Airway epithelial cell (primary cell): ENCODE measurements around the gene TMEM107. TPM values are rescaled to one million over a fixed set of nuclear protein-coding genes. Genes with fewer than 3 reads are reported as not detected.

ENCODE experiments used
- total RNA-seq: library from RNA; depleted of rRNA; stranded (reverse); fragments of >200 nt; gene quantifications from 2 replicates; pipeline ENCODE4 v1.2.3, GENCODE V29; 2015

TMEM107 gene
- total RNA-seq, result 41.7 and 46.1 TPM in 2 replicates

DNA sequence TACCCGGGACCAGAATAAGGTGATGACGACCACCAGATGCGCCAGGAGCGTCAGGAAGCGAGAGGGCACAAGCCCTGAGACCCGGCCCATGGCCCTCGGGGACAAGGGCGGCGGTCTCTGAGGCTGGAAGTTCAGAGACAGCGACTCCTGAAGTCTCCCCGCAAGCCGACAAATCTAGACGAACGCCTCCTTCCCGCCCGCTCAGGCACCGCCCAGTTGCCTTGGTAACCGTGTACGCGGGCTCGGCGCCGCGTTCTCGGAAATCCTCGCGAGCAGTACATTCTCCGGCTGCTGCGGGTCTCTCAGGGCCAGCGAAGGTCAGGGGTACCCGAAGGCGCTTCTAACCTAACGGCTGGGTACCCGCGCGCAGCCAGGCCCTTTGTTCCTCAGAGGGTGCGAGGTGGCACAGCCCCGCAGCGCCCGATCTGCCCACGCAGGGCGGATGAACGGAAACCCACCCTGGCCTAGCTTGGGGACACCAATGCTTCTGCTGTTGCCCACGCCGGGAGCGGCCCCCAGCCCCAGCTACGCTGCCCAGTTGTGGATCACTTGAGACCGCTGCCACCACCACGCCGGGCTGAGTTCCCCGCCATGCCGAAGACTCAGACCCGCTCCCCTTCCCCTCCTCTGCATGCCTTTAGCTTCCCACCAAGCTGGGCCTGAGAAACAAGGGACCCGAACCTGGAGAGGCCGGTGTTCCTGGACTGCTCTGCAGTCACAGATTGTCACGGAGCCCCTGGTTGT, at the start of gene TMEM107:
TSS of gene TMEM107 (minus strand) at position 184 of the 744 bp plus-strand sequence. CDS start at position 90, 94 bp downstream.

DNA sequence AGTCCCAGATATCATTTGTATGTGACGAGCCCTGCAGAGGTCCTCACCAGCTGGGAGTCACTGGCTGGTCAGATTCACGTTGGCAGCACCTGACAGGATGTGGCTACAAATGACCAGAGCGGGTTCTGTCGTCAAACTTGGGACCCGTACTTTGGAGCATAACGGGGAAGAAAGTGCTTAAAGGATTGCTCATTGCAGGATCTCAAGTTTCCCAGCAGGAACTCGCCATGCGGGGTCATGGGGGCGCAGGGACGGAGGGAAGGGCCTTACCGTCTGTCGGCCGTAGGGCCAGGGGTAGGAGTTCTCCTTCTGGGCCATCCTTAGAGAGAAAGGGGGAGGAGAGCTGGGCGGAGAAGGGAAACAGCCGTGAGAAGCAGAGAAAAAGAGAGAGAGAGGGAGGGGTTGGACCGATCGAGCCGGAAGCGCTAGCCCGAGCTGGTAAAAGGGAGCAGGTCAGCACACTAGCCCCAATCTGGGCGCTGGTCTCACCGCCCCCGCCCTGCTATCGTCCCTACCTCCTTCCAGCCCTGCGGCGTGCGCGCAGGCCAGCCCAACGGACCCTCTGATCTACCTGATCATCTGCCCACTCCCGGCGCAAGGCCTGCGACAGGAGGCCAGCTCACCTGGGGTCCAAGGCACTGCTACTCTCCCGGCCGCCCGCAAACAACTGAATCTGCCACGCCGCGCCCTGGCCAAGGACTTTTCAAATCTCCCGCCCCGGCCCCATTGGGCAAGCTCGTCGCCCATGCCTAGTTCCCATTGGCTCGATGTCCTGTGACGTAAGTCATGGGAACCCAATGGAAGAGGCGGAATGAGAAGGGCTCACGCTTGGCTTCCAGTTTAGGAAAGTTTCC, 34.0 kb upstream of the TMEM107 start, which contains the start of gene AURKB:
TSS of gene AURKB (minus strand) at position 669 of the 854 bp plus-strand sequence. CDS start at position 318, 351 bp downstream.

DNA sequence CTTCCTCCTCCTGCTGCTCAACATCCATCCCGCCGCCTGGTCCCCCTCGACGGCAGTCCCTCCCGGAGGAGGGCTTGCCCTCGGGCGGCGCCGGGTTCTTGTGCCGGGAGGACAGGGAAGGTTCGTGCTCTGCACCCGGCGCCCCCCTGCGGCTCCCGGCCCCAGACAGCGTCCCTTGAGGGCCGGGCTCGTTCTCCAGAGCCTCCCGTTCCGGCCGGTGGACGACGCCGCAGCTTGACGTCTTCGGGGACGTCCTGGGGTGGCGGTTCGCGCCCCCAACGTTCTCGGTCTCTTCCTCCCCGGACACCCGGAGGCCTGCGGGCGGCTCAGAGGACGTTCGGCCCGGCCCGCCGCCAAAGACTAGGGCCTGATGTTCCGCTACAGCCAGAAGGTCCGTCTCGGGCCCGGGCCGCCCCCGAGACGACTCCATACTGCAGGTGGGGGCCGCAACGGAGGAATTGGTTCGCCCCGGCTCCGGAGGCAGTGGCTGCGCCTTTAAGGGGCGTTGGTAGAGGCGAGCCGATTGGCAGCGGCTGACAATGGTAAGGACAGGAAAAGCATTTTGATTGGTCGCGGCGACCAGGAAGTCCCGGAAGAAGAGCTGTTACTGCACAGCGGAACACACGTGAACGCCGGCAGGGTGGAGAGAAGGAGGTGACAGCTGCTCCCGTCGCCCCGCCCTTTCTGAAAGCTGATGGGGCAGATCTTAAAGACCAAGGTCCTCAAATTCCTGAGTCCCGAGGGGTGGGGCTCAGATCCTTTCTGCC, 13.7 kb upstream of the TMEM107 start, which contains the start of gene BORCS6:
TSS of gene BORCS6 (minus strand) at position 470 of the 767 bp plus-strand sequence. CDS start at position 430, 40 bp downstream.

DNA sequence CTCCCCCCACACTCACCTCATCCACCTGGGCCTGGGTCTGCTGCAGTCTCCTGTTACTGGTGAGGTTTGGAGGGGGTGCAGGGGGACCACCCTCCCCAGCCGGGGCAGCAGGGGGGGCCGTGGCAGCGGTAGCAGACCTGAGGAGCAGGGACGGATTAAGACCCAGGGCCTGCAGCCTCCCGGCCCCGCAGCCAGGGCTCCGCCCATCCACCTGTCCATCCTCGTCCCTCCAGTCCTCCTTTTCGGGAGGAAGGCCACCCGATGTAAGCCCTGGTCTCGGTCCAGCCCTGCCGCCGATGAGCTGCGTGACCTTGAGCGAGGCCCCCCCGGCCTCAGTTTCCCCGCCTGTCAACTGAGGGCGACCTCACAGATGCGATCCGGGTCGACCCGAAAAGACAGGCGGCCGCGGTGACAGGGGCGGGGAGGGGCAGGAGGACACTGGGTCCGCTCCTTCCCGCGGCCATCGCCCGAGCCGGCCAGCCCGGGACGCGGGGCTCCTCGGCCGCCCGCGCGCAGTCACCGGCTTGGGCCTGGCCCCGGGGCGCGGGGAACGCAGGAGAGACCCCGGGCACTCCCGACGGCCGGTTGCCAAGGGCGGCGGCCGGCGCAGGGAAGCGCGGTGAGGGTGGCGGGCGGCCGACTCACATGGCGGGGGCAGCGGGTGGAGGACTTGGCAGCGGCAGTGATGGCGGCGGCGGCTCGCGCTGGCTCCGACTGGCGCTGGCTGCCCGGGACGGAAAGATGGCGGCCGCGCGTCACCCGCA, 13.8 kb downstream of the TMEM107 start, which contains the start of gene VAMP2:
TSS of gene VAMP2 (minus strand) at position 716 of the 764 bp plus-strand sequence. CDS start at position 647, 69 bp downstream.

DNA sequence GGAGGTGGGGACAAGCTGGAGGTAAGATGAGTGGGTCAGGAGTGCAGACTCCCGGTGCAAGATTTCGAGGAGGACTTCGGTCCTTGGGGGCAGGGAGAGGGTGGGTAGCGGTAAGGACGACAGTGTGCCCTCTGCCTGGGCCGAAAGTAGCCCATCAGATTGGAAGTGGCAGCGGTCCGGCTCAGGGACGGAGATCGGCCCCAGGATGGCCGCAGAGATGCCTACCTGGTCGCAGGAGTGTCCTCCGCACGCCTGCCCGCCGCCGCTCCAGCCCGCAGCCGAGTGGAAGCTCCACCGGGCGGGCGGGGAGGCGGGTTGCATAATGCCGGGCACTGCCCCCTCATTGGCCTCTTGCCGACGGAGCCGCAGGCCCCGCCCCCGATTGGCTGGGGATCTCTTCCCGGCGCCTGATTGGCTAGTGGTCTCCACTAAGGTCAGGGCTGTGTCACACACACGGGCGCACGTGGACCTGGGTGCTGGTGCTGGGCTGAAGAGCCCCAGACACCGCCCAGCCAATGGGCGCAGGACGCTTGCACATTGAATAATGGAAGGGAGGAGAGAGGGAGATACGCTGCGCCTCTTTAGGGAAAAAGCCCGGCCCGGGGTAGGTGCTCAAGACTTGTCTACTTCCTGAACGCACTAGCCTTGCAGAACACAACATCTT, 23.9 kb downstream of the TMEM107 start, which contains the start of gene PER1:
TSS of gene PER1 (minus strand) at position 293 of the 664 bp plus-strand sequence. CDS start 1,698 bp downstream, outside the sequence.

DNA sequence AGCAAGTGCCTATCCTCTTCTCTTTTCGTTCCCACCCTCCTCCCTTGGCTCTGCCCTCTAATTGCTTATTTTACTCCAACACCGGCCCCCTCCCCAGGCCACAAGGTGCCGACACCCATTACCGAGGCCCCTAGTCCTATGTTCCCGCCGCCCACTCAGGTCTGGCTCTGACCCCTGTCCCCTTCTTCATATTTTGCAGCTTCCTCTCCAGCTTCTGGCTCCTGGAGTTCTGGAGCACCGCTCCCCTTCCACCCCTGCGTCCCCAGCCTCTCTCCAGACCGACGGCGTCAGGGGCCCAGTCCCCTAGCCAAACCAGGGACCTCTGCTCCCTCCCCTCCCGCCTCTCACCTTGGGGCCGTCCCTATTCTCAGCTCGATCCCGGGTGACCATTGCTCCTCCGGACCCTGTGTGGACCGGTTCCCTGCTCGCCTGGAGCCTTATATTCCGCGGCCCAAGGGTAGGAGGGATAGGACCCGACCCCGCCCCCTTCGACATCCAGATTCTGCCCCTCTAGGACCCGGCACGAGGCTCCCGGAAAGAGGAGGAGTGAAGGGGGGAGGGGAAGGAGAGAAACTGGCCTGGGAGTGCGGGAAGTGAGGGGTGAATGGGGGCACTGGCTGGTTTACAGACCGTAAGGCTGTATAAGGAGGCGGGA, 52.4 kb downstream of the TMEM107 start, which contains the start of gene HES7:
TSS of gene HES7 (minus strand) at position 412 of the 655 bp plus-strand sequence. CDS start at position 390, 22 bp downstream.

Other genes with a start within 250 kb of the TMEM107 start
- gene KCNAB3, start 246.5 kb downstream of the TMEM107 start, total RNA-seq, result 0.21 and 0.33 TPM in 2 replicates
- 88.2 and 93.5 TPM in 2 replicates for gene TRAPPC1, start 244.4 kb downstream of the TMEM107 start, total RNA-seq
- 17.9 and 20.2 TPM in 2 replicates for gene CNTROB, start 244.2 kb downstream of the TMEM107 start, total RNA-seq
- gene GUCY2D, start 173.8 kb downstream of the TMEM107 start, total RNA-seq, result 0.14 and 0.84 TPM in 2 replicates
- 50.2 and 69.3 TPM in 2 replicates for gene ALOX15B, start 137.3 kb downstream of the TMEM107 start, total RNA-seq
- gene ALOX12B, start 88.7 kb downstream of the TMEM107 start, total RNA-seq, result 1.1 and 3.5 TPM in 2 replicates
- 2.1 and 3.2 TPM in 2 replicates for gene ALOXE3, start 57.9 kb downstream of the TMEM107 start, total RNA-seq
- gene HES7, start 52.3 kb downstream of the TMEM107 start, total RNA-seq, result 1.8 and 1.9 TPM in 2 replicates
- gene PER1, start 24.0 kb downstream of the TMEM107 start, total RNA-seq, result 47.4 and 70.4 TPM in 2 replicates
- gene VAMP2, start 13.4 kb downstream of the TMEM107 start, total RNA-seq, result 3.3 and 5.9 TPM in 2 replicates
- 13.0 and 16.8 TPM in 2 replicates for gene BORCS6, start 13.8 kb upstream of the TMEM107 start, total RNA-seq
- 58.2 and 59.1 TPM in 2 replicates for gene AURKB, start 34.2 kb upstream of the TMEM107 start, total RNA-seq
- gene CTC1, start 71.7 kb upstream of the TMEM107 start, total RNA-seq, result 9.0 and 11.6 TPM in 2 replicates
- gene PFAS, start 72.9 kb upstream of the TMEM107 start, total RNA-seq, result 27.0 and 28.1 TPM in 2 replicates
- 23.9 and 24.3 TPM in 2 replicates for gene RANGRF, start 112.3 kb upstream of the TMEM107 start, total RNA-seq
- gene SLC25A35, start 119.0 kb upstream of the TMEM107 start, total RNA-seq, result 0.78 and 0.93 TPM in 2 replicates
- not detected in 2 replicates for gene ARHGEF15, start 133.9 kb upstream of the TMEM107 start, total RNA-seq
- not detected in 2 replicates for gene ODF4, start 163.5 kb upstream of the TMEM107 start, total RNA-seq
- 3,396 and 4,896 TPM in 2 replicates for gene RPL26, start 206.8 kb upstream of the TMEM107 start, total RNA-seq
- gene RNF222, start 221.4 kb upstream of the TMEM107 start, total RNA-seq, result 1.4 and 2.2 TPM in 2 replicates